ENCODE data around the gene PDE7B.

GRCh38 chr6:135993361-135993760, 141.9 kb downstream of the PDE7B start:
- no peak for TF ChIP-seq CTCF (IDR thresholded peaks at IDR 0.05)
- TF ChIP-seq ZFX (IDR thresholded peaks at IDR 0.05; ENCODE audit: borderline replicate concordance): no peak

All from 22Rv1 (cell line).